Panc1 (cell line): Measurements from ENCODE around the gene RSPH1. TPM values are rescaled to one million over a fixed set of nuclear protein-coding genes. Genes with fewer than 3 reads are reported as not detected.

ENCODE experiments used
- ATAC-seq: fragments of 200-7000 bp; cut with Tn5 transposase; 2 replicates; pipeline ENCODE4 v1.9.1; 2020; ENCODE audit warnings: mild to moderate bottlenecking, moderate library complexity
- BruUV-seq: library from RNA; stranded (reverse); fragments of 400-500 nt; replicated peaks from 2 replicates; lab custom pipeline; 2021; lab: Mats Ljungman, UMichigan
- CTCF ChIA-PET: fragments of 300-600 bp; sonication (Branson Sonifier 250); formaldehyde crosslinking; loops from one replicate; lab custom pipeline; 2022; ENCODE audit warnings: antibody characterized with exemption; lab: Charles Lee
- POLR2A ChIA-PET: fragments of 300-600 bp; sonication (Branson Sonifier 250); formaldehyde crosslinking; loops from one replicate; lab custom pipeline; 2022; ENCODE audit warnings: antibody characterized with exemption; lab: Charles Lee
- DNase-seq: peaks from one replicate; pipeline ENCODE4 v3.0.0-alpha.2; 2010; ENCODE audit warnings: low read depth, low spot score
- H3K27ac ChIP-seq: 2 replicates; pipeline ENCODE4 v1.5.1; 2011; ENCODE audit warnings: mild to moderate bottlenecking, low read length, inconsistent platforms
- H3K27me3 ChIP-seq: fragments of 200-500 bp; sonication (Bioruptor generic); 2 replicates; pipeline ENCODE4 v1.6.0; 2014; ENCODE audit warnings: low read length, inconsistent platforms; ENCODE audit not compliant: control insufficient read depth, insufficient read depth
- H3K36me3 ChIP-seq: fragments of 200-500 bp; sonication (Bioruptor generic); 2 replicates; pipeline ENCODE4 v1.5.1; 2014; ENCODE audit warnings: inconsistent platforms, mild to moderate bottlenecking, low read length, moderate library complexity; ENCODE audit not compliant: control insufficient read depth, insufficient read depth
- H3K4me1 ChIP-seq: 2 replicates; pipeline ENCODE4 v1.5.1; 2011; ENCODE audit warnings: inconsistent platforms, mild to moderate bottlenecking, low read length, moderate library complexity; ENCODE audit not compliant: control insufficient read depth, insufficient read depth
- H3K4me3 ChIP-seq, 2 experiments: 2 replicates each; pipeline ENCODE4 v1.5.1; 2011 to 2012; ENCODE audit warnings: low read depth in 2 of 2, low read length in 2 of 2, mild to moderate bottlenecking in 2 of 2, inconsistent platforms in 1 of 2, moderate library complexity in 1 of 2
- H3K9me3 ChIP-seq: fragments of 200-500 bp; sonication (Bioruptor generic); 2 replicates; pipeline ENCODE4 v1.5.1; 2014; ENCODE audit warnings: low read depth, mild to moderate bottlenecking, inconsistent platforms, low read length, moderate library complexity; ENCODE audit not compliant: control insufficient read depth, insufficient read depth
- POLR2AphosphoS5 ChIP-seq: IDR thresholded peaks from 2 replicates; pipeline ENCODE4 v1.6.1; 2012; ENCODE audit warnings: mild to moderate bottlenecking, low read depth, low read length, moderate library complexity
- SIN3A ChIP-seq: IDR thresholded peaks from 2 replicates; pipeline ENCODE4 v1.6.1; 2012; ENCODE audit warnings: low read depth, mild to moderate bottlenecking, low read length, moderate library complexity, borderline replicate concordance; ENCODE audit not compliant: insufficient read depth
- TCF7L2 ChIP-seq: IDR thresholded peaks from 2 replicates; pipeline ENCODE4 v1.6.1; 2011; ENCODE audit warnings: mild to moderate bottlenecking, low read depth, low read length, inconsistent platforms
- in situ Hi-C: cut with HindIII; loops from 2 replicates; pipeline ENCODE4 v1.10.0; 2016; ENCODE audit warnings: low sequenced_read_pairs, low pct_unique_long_range_greater_than_20kb
- intact Hi-C: fragments of 100-400 bp; cut with micrococcal nuclease; formaldehyde crosslinking; loops from one replicate; pipeline ENCODE4 v1.10.0; 2022; ENCODE audit not compliant: unreplicated experiment
- total RNA-seq: library from RNA; stranded (reverse); gene quantifications from one replicate; pipeline ENCODE4 v1.2.1, GENCODE V29; 2021; ENCODE audit not compliant: unreplicated experiment
- TF ChIP-seq, protein P1 (sequence below): fragments of 450-650 bp; IDR thresholded peaks from 2 replicates; pipeline ENCODE4 v1.5.1; 2017; ENCODE audit warnings: mild to moderate bottlenecking
- TF ChIP-seq, protein P2 (sequence below), 2 experiments: IDR thresholded peaks; 2 replicates each; pipeline ENCODE4 v1.6.1; 2011 to 2012; ENCODE audit warnings: low read depth in 2 of 2, control low read depth in 1 of 2, low read length in 1 of 2, mild to moderate bottlenecking in 1 of 2, moderate library complexity in 1 of 2; ENCODE audit not compliant: insufficient read depth in 1 of 2

RSPH1 gene
- total RNA-seq, 1 experiment from 2014 or later, result 0.46 TPM

- ATAC-seq (no peak), DNase-seq (no peak)
- Histone ChIP-seq H3K4me1 (no peaks in the 10 kb centered on the region), H3K9me3 (no peaks in the 10 kb centered on the region), H3K27ac (no peak overlapping the region), H3K27me3 (no peaks in the 10 kb centered on the region), H3K4me3 (no peak overlapping the region), H3K36me3 (no peaks in the 10 kb centered on the region)
- CTCF ChIA-PET, result no interaction called here
- in situ Hi-C loops, result no loop called here
- POLR2A ChIA-PET, result no interaction called here
- intact Hi-C loops, result no loop called here
- TF ChIP-seq POLR2AphosphoS5 (no peak), TCF7L2 (no peak), SIN3A (no peak)
- TF ChIP-seq, protein P1, sequence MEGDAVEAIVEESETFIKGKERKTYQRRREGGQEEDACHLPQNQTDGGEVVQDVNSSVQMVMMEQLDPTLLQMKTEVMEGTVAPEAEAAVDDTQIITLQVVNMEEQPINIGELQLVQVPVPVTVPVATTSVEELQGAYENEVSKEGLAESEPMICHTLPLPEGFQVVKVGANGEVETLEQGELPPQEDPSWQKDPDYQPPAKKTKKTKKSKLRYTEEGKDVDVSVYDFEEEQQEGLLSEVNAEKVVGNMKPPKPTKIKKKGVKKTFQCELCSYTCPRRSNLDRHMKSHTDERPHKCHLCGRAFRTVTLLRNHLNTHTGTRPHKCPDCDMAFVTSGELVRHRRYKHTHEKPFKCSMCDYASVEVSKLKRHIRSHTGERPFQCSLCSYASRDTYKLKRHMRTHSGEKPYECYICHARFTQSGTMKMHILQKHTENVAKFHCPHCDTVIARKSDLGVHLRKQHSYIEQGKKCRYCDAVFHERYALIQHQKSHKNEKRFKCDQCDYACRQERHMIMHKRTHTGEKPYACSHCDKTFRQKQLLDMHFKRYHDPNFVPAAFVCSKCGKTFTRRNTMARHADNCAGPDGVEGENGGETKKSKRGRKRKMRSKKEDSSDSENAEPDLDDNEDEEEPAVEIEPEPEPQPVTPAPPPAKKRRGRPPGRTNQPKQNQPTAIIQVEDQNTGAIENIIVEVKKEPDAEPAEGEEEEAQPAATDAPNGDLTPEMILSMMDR, result no peak
- TF ChIP-seq, protein P2, sequence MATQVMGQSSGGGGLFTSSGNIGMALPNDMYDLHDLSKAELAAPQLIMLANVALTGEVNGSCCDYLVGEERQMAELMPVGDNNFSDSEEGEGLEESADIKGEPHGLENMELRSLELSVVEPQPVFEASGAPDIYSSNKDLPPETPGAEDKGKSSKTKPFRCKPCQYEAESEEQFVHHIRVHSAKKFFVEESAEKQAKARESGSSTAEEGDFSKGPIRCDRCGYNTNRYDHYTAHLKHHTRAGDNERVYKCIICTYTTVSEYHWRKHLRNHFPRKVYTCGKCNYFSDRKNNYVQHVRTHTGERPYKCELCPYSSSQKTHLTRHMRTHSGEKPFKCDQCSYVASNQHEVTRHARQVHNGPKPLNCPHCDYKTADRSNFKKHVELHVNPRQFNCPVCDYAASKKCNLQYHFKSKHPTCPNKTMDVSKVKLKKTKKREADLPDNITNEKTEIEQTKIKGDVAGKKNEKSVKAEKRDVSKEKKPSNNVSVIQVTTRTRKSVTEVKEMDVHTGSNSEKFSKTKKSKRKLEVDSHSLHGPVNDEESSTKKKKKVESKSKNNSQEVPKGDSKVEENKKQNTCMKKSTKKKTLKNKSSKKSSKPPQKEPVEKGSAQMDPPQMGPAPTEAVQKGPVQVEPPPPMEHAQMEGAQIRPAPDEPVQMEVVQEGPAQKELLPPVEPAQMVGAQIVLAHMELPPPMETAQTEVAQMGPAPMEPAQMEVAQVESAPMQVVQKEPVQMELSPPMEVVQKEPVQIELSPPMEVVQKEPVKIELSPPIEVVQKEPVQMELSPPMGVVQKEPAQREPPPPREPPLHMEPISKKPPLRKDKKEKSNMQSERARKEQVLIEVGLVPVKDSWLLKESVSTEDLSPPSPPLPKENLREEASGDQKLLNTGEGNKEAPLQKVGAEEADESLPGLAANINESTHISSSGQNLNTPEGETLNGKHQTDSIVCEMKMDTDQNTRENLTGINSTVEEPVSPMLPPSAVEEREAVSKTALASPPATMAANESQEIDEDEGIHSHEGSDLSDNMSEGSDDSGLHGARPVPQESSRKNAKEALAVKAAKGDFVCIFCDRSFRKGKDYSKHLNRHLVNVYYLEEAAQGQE (IDR thresholded peaks at IDR 0.05; ENCODE audit: insufficient read depth in 1 of 2, low read depth in 2 of 2, low read length in 1 of 2), result no peak
- no TSS peak for BruUV-seq
Observed at GRCh38 chr21:42454786-42455185, 41.2 kb downstream of the RSPH1 start.

- Histone ChIP-seq H3K36me3 (no peaks in the 10 kb centered on the region), H3K4me1 (no peaks in the 10 kb centered on the region), H3K27me3 (no peaks in the 10 kb centered on the region), H3K27ac (no peak overlapping the region), H3K4me3 (no peak overlapping the region), H3K9me3 (no peaks in the 10 kb centered on the region)
- intact Hi-C loops (no loop called here), in situ Hi-C loops (no loop called here)
- ChIA-PET POLR2A (no interaction called here), CTCF (no interaction called here)
- no peak for ATAC-seq
- TF ChIP-seq, protein P2 (IDR thresholded peaks at IDR 0.05; ENCODE audit: insufficient read depth in 1 of 2, low read depth in 2 of 2, low read length in 1 of 2), result no peak
- TF ChIP-seq POLR2AphosphoS5, result no peak
- no TSS peak for BruUV-seq
- DNase-seq, result no peak
Observed at GRCh38 chr21:42453986-42454570, 41.9 kb downstream of the RSPH1 start.
